ENCODE results near the gene IL18RAP.

DNA sequence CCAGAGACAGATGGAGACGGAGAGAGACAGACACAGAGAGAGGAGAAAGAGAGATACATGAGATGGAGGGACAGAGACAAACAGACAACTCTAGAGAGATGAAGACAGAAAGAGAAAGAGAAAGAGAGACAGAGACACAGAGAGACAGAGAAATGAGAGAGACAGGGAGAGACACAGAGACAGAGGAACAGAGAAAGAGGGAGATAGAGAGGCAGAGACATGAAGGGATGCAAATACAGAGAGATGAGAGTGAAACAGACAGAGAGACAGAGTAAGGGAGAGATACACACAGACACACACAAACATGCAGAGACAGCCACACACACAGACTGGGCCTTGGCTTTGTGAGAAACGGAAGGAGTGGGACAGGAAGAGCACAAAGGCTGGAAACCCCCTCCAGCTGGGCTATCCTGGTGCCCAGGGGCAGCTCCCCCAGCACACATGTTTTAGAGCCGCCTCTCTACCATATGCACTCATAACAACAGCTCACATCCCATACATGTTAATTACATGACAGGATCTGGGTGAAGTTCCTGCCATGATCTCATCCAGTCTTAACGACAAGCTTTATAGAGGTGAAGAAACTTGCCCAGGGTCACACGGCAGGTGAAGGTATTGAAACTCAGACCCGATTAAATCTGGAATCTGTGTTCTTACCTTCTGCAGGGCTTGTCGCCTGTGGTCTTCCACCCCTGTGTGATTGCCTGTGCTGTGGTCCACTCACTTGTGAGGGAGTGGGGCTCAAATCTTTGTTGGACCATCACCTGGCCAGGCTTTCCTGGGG, 35.0 kb upstream of the IL18RAP start:
- TF ChIP-seq ZFP30 (CRISPR knock-in tag; IDR thresholded peaks at IDR 0.05): no peak
- no peak for TF ChIP-seq ZNF565 (CRISPR knock-in tag; conservative IDR thresholded peaks at IDR 0.05; ENCODE audit: low read depth)
- no peak for TF ChIP-seq SNAI2 (CRISPR knock-in tag; IDR thresholded peaks at IDR 0.05)
- TF ChIP-seq BACH2 (CRISPR knock-in tag; IDR thresholded peaks at IDR 0.05; ENCODE audit: borderline replicate concordance): no peak
- TF ChIP-seq PPARA (CRISPR knock-in tag; IDR thresholded peaks at IDR 0.05; ENCODE audit: borderline replicate concordance): no peak
- no peak for TF ChIP-seq GLIS3 (CRISPR knock-in tag; IDR thresholded peaks at IDR 0.05)
- TF ChIP-seq, protein P1, sequence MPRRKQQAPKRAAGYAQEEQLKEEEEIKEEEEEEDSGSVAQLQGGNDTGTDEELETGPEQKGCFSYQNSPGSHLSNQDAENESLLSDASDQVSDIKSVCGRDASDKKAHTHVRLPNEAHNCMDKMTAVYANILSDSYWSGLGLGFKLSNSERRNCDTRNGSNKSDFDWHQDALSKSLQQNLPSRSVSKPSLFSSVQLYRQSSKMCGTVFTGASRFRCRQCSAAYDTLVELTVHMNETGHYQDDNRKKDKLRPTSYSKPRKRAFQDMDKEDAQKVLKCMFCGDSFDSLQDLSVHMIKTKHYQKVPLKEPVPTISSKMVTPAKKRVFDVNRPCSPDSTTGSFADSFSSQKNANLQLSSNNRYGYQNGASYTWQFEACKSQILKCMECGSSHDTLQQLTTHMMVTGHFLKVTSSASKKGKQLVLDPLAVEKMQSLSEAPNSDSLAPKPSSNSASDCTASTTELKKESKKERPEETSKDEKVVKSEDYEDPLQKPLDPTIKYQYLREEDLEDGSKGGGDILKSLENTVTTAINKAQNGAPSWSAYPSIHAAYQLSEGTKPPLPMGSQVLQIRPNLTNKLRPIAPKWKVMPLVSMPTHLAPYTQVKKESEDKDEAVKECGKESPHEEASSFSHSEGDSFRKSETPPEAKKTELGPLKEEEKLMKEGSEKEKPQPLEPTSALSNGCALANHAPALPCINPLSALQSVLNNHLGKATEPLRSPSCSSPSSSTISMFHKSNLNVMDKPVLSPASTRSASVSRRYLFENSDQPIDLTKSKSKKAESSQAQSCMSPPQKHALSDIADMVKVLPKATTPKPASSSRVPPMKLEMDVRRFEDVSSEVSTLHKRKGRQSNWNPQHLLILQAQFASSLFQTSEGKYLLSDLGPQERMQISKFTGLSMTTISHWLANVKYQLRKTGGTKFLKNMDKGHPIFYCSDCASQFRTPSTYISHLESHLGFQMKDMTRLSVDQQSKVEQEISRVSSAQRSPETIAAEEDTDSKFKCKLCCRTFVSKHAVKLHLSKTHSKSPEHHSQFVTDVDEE (CRISPR knock-in tag; IDR thresholded peaks at IDR 0.05): no peak
- TF ChIP-seq, protein P2, sequence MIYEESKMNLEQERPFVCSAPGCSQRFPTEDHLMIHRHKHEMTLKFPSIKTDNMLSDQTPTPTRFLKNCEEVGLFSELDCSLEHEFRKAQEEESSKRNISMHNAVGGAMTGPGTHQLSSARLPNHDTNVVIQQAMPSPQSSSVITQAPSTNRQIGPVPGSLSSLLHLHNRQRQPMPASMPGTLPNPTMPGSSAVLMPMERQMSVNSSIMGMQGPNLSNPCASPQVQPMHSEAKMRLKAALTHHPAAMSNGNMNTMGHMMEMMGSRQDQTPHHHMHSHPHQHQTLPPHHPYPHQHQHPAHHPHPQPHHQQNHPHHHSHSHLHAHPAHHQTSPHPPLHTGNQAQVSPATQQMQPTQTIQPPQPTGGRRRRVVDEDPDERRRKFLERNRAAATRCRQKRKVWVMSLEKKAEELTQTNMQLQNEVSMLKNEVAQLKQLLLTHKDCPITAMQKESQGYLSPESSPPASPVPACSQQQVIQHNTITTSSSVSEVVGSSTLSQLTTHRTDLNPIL (CRISPR knock-in tag; IDR thresholded peaks at IDR 0.05; ENCODE audit: low read depth): no peak
- TF ChIP-seq RARB (CRISPR knock-in tag; IDR thresholded peaks at IDR 0.05): no peak
- no peak for TF ChIP-seq ZFP3 (CRISPR knock-in tag; IDR thresholded peaks at IDR 0.05)

All from SK-N-SH treated with all-trans-retinoic acid at 6 μM for 48 hours (cell line).